IPS-18c (cell line): ENCODE measurements around the gene GCNT2.
"Not testable (repeated sequence)": the region's sequence is repeated elsewhere in the genome, so short reads cannot be mapped to it uniquely, and the experiment has no call there.

Experiments
- H3K4me3 ChIP-seq: 2 replicates; pipeline ENCODE4 v1.7.0; 2013; ENCODE audit warnings: low read depth, mild to moderate bottlenecking, low read length, moderate library complexity; ENCODE audit not compliant: insufficient read depth
- H3K9me3 ChIP-seq: one replicate; pipeline ENCODE4 v1.6.1; 2013; ENCODE audit warnings: mild to moderate bottlenecking, low read length, moderate library complexity; ENCODE audit not compliant: control insufficient read depth, insufficient read depth

The GCNT2 gene

DNA sequence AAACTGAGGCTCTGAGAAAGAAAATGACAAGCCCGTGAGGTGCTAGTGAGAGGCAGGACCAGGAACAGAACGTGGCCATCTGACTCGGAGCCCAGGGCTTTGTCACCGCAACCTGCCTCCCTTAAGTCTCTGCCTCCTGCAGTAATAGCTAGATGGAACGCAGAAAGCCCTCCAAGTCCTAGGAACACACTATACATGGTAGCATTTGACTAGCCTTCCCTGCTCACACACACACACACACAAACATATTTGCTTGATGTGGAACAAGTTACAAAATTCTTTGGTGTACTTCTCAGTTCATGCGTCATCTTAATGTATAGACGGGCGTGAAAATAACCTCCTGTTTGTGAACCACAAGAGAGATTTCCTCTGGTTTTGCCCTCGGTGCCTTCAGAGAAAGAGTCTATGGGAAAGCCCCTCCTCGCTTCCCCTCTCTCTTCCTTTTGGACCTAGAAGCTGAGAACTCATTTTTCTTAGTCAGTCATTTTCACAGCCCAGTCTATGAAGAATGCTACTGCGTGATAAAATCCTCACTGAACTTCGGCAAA, 134.4 kb downstream of the GCNT2 start:
- H3K9me3 ChIP-seq = no peaks in the 10 kb centered on the region
- no peak overlapping the region for H3K4me3 ChIP-seq

- no peak overlapping the region; the same call in 1 of the 2 replicates for H3K4me3 ChIP-seq
- H3K9me3 ChIP-seq = no peaks in the 10 kb centered on the region
Observed at GRCh38 chr6:10658910-10659698, 138.0 kb downstream of the GCNT2 start.

DNA sequence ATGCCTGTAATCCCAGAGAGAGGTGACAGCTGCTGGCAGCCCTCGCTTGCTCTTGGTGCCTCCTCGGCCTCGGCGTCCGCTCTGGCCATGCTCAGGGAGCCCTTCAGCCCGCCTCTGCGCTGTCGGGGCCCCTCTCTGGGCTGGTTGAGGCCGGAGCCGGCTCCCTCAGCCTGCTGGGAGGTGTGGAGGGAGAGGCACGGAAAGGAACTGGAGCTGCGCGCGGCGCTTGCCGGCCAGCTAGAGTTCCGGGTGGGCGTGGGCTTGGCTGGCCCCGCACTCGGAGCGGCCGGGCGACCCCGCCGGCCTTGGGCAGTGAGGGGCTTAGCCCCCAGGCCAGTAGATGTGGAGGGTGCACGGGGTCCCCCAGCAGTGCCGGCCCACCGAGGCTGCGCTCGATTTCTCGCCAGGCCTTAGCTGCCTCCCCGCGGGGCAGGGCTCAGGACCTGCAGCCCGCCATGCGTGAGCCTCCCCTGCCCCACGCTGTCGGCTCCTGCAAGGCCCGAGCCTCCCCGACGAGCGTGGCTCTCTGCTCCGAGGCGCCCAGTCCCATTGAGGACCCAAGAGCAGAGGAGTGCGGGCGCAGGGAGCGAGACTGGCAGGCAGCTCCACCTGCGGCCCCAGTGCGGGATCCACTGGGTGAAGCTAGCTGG, 138.7 kb downstream of the GCNT2 start:
- no peaks in the 10 kb centered on the region for H3K9me3 ChIP-seq
- peak overlapping the region; percentile 20; the same call in 1 of the 2 replicates for H3K4me3 ChIP-seq

GRCh38 chr6:10660431-10661191, 139.5 kb downstream of the GCNT2 start:
- H3K4me3 ChIP-seq, H3K9me3 ChIP-seq: not testable (repeated sequence)

GRCh38 chr6:10662207-10662606, 141.1 kb downstream of the GCNT2 start:
- H3K9me3 ChIP-seq = no peaks in the 10 kb centered on the region
- H3K4me3 ChIP-seq = no peak overlapping the region

DNA sequence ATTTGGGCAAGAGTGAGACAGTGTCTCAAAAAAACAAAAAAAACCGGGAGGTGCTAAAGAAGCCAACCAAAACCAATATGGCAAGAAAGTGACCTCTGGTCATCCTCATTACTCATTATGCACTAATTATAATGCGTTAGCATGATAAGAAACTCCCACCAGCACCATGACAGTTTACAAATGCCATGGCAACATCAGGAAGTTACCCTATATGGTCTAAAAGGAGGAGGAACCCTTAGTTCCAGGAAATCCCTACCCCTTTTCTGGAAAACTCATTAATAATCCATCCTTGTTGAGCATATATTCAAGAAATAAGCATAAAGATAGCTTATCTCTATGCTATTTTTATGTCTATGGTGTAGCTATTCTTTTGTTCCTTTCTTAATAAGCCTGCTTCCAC, 141.6 kb downstream of the GCNT2 start:
- H3K9me3 ChIP-seq = no peaks in the 10 kb centered on the region

GRCh38 chr6:10665595-10665994, 144.4 kb downstream of the GCNT2 start:
- not testable (repeated sequence) for H3K4me3 ChIP-seq, H3K9me3 ChIP-seq

More for the DNA sequence above, 141.6 kb downstream of the GCNT2 start:
- no peak overlapping the region for H3K4me3 ChIP-seq

- Histone ChIP-seq H3K4me3 (no peak overlapping the region), H3K9me3 (no peaks in the 10 kb centered on the region)
Observed at GRCh38 chr6:10668126-10668917, 147.2 kb downstream of the GCNT2 start.

- no peaks in the 10 kb centered on the region for H3K9me3 ChIP-seq
- H3K4me3 ChIP-seq = no peak overlapping the region
Observed at GRCh38 chr6:10676403-10676802, 155.3 kb downstream of the GCNT2 start.

DNA sequence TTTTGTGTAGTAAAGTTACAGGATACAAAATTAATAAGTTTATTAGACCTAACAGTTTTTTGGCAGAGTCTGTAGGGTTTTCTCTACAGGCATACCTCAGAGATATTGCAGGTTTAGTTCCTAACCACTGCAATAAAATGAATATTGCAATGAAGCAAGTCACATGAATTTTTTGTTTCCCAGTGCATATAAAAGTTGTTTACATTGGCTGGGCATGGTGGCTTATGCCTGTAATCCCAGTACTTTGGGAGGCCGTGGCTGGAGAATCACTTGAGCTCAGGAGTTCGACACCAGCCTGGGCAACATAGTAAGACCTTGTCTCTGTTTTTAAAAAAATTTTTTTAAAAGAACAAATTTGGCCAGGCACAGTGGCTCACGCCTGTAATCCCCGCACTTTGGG, 157.3 kb downstream of the GCNT2 start:
- Histone ChIP-seq H3K4me3 (no peak overlapping the region), H3K9me3 (no peaks in the 10 kb centered on the region)
